ENCODE measurements around the gene SMIM5.

Gene SMIM5

GRCh38 chr17:75603123-75603522, 30.1 kb upstream of the SMIM5 start:
- DNase-seq = no peak

- DNase-seq = peak in 1 of 5 experiments; percentile 16
These were observed 29.1 kb upstream of the SMIM5 start for GRCh38 chr17:75604034-75604695.

GRCh38 chr17:75605790-75606189, 27.4 kb upstream of the SMIM5 start:
- DNase-seq = no peak

GRCh38 chr17:75607086-75607485, 26.1 kb upstream of the SMIM5 start:
- DNase-seq = no peak

GRCh38 chr17:75610103-75610984, 22.9 kb upstream of the SMIM5 start:
- DNase-seq = no peak

GRCh38 chr17:75611851-75612429, 21.3 kb upstream of the SMIM5 start:
- no peak for DNase-seq

GRCh38 chr17:75612906-75613626, 20.2 kb upstream of the SMIM5 start:
- DNase-seq = no peak

GRCh38 chr17:75614006-75614405, 19.2 kb upstream of the SMIM5 start:
- DNase-seq = no peak

- DNase-seq = no peak
These were observed 18.5 kb upstream of the SMIM5 start for GRCh38 chr17:75614556-75615270.

- no peak for DNase-seq
These were observed 17.9 kb upstream of the SMIM5 start for GRCh38 chr17:75615301-75615700.

GRCh38 chr17:75616521-75617122, 16.6 kb upstream of the SMIM5 start:
- no peak for DNase-seq

GRCh38 chr17:75617218-75617617, 16.0 kb upstream of the SMIM5 start:
- no peak for DNase-seq

- DNase-seq = no peak
These were observed 15.6 kb upstream of the SMIM5 start for GRCh38 chr17:75617675-75618074.

GRCh38 chr17:75619506-75620431, 13.5 kb upstream of the SMIM5 start:
- DNase-seq = peak in 1 of 5 experiments; percentile 22

- no peak for DNase-seq
These were observed 11.7 kb upstream of the SMIM5 start for GRCh38 chr17:75621489-75621888.

- no peak for DNase-seq
These were observed 11.2 kb upstream of the SMIM5 start for GRCh38 chr17:75622076-75622475.

- DNase-seq = no peak
These were observed 10.4 kb upstream of the SMIM5 start for GRCh38 chr17:75622771-75623273.

- no peak for DNase-seq
These were observed 9.8 kb upstream of the SMIM5 start for GRCh38 chr17:75623386-75623785.

GRCh38 chr17:75624021-75624420, 9.2 kb upstream of the SMIM5 start:
- no peak for DNase-seq

- no peak for DNase-seq
These were observed 8.4 kb upstream of the SMIM5 start for GRCh38 chr17:75624714-75625345.
